Stimulated activated CD4-positive, alpha-beta T cell treated with anti-CD3 and anti-CD28 coated beads, Interleukin-2, amount 100 ng/mL, for 24 hours (primary cell): ENCODE results near the gene HSP90AB1.

Experiments used
- DNase-seq, 2 donors: peaks; one replicate each; pipeline ENCODE4 v3.0.0-alpha.2; 2020

HSP90AB1 gene

DNA sequence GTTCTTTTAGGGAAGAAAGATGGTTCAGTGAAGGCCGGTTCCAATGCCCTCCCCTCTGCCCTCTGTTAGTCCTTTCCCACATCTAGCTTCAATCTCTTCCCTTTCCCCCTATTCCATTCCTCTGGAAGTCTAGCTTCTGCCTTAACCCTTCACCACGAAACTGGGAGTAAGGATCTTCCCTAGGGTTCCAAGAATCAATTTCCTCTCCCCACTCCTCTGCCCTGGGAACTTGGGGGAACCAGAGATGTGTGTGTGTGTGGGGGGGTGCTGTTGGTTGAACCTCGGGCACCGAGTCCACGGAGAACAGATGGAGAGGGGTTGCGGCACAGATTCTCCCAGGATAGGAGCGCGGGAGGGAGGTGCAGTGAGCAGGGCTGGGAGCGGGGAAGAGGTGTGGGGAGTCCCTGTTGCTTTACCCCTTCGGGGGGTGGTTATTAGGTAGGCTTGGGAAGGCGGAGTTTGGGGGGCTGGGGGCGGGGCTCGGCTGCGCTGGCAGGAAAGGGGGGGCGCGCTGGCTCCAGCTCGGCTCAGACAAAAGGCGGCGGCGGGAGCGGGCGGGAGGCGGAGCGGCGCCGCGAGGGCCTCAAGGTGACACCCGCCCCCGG is 23.1 kb downstream of the HSP90AB1 start, which contains the start of gene TMEM151B:
TSS of gene TMEM151B (plus strand) at position 530 of the 605 bp plus-strand sequence. CDS start 293 bp downstream, outside the sequence.
- no peak for DNase-seq

- no peak for DNase-seq
Observed at GRCh38 chr6:44270526-44271405, 23.9 kb downstream of the HSP90AB1 start.

- no peak for DNase-seq
Observed at GRCh38 chr6:44271406-44271723, 24.5 kb downstream of the HSP90AB1 start.

DNA sequence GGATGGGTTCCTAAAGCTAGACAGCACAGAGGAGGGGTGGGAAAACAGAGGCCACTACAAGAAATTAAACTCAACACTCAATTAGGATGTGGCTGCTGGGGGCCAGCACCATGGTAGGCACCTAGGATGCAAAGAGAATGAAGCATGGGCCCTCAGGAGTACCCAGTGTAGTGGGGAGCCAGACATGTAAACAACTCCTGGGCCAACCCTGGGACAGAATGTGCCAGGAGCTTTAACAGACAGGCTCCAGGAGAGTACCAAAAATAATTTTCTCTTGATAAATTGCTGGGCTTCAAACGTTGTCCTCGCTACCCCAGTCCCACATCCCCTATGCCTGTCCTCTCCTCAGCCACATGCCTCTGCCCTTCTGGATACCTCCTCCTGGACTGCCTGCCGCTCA is 25.0 kb downstream of the HSP90AB1 start:
- DNase-seq: no peak

DNA sequence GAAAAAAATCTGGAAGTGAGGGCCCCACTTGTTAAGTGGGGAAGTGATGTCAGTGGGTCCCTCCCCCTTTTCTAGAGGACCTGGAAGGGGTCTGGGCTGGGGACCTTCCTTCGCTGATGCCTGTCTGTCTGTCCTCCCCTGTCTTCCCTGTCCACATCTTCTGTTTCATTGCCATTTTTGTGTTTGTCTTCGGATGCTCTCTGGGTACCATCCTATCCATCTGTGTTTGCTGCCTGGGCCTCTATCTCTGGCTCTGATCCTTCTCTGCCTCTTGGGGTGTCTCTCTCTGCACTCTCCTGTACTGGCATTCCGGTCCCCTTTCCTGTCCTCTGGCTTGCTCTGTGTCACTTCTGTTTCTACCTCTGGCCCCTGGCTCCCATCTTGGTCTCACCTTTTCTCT is 25.6 kb downstream of the HSP90AB1 start:
- DNase-seq: no peak

GRCh38 chr6:44272999-44273566 is 26.2 kb downstream of the HSP90AB1 start:
- no peak for DNase-seq

- no peak for DNase-seq
Observed at GRCh38 chr6:44273617-44274016, 26.7 kb downstream of the HSP90AB1 start.

- no peak for DNase-seq
Observed at GRCh38 chr6:44275271-44275748, 28.4 kb downstream of the HSP90AB1 start.

- peak in 1 of 2 donors; percentile 48 for DNase-seq
Observed at GRCh38 chr6:44275749-44276648, 29.1 kb downstream of the HSP90AB1 start.

- DNase-seq: no peak
Observed at GRCh38 chr6:44276667-44277640, 30.1 kb downstream of the HSP90AB1 start.

DNA sequence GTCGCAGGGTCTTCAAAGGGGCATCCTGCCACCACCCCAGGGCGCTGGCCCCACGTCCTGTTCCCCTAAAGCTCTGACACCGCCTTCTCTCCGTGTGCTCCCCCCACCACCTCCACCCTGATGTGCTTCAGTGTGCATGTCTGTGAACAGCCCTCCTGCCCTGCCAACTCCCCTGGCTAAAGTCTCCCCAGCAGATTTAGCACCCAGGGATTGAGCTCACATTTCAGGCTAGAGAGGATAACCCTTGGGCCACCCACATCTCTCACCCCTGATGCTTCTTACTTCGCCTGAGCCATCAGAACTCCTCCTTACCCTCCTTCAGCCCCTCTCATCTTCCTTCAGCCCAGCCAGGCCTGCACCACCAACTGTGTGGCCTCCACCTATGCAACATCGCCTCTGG is 30.9 kb downstream of the HSP90AB1 start:
- DNase-seq: no peak

GRCh38 chr6:44278315-44278714 is 31.4 kb downstream of the HSP90AB1 start:
- DNase-seq: no peak

DNA sequence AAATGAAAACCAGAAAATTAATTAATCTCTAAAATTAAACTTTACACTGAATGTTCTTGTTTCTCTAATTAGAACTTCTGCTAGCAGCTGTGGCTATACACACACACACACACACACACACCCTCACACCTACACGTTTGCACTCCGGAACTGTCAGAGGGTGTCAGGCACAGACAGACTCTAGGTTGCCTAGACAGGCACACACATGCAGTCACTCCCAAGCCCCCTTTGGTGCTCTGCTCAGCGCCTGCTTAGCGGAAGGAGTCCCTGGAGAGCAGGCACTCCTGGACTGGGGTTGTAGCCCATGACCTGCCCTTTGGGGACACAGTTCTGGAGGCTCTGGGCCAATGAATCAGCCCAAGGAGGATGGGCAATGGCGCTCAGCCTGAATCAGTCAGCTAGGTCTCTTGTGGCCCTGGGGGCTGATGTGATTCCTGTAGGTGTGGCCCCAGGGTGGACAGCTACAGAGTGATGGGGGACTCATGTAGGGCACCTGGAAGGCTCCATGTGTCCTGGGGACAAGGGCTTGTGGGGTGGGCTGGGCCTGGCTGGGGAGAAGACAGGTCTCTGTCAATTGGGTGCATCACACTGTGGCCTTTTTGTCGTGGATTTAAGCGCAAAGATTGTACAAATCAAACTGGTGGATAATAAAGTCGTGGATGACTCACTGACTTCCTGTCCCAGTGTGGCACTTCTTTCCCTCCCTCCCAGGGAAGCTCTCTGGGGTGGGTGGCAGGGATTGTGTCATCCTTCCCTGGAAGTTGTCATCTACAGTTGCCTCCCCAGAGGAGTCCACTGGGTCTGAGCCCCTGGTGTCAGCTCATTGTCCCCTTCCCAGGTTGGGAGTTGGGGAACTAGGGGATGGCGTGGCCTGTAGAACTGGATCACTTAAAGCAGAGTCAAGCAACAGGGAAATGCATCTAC is 32.1 kb downstream of the HSP90AB1 start:
- no peak for DNase-seq

DNA sequence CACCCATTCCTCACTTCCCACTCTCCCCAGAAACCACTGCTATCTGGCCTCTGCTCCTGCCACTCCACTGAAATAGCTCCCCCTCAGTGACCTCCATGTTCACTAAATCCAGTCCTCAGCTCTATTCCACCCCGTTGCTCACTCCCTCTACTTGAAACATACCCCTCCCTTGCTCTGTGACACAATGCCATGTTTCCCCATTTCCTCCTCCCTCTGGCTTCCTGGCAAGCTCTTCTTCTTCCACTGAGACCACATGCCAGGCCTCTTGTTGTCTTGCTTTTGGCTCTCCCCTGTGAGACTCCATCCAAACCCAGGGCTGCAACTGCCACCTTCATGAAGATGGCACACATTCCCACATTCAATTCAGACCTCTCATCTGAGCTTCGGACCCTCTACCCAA is 37.2 kb downstream of the HSP90AB1 start:
- DNase-seq: no peak

GRCh38 chr6:44284867-44285266 is 38.0 kb downstream of the HSP90AB1 start:
- DNase-seq: no peak

DNA sequence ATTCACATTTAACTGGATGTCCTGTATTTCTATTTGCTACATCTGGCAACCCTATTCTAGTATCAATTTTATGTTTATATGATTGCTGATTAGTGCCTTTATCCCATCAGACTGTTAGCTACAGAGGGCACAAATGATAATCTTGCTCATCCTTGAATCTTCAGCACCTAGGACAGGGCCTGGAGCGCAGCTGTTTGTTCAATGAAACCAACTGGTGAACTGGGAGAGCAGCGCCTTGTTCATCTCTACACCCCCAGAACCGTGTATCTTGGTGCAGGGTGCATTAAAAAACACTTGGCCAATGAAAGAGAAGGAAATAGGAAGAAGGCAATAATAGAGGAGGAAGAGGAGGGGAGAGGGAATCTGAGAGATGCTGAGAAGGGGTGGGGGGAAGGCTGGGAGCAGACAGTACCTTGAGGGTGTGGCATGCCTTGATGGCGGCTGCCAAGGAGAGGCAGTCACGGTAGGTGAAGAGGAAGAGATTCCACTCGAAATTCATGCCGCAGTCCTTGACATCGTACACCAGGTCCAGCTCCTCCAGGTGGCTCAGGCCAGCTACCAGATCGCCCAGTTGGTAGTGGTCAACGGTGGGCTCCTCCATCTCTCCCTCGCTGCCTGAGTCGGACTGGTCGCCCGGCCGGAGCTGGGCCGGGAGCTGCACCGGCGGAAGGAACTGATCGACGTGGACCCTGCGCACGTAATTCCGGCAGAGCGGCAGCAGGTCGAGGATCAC is 38.8 kb downstream of the HSP90AB1 start:
- no peak for DNase-seq

GRCh38 chr6:44286285-44286565 is 39.3 kb downstream of the HSP90AB1 start:
- DNase-seq: no peak

GRCh38 chr6:44286747-44287146 is 39.8 kb downstream of the HSP90AB1 start:
- no peak for DNase-seq

DNA sequence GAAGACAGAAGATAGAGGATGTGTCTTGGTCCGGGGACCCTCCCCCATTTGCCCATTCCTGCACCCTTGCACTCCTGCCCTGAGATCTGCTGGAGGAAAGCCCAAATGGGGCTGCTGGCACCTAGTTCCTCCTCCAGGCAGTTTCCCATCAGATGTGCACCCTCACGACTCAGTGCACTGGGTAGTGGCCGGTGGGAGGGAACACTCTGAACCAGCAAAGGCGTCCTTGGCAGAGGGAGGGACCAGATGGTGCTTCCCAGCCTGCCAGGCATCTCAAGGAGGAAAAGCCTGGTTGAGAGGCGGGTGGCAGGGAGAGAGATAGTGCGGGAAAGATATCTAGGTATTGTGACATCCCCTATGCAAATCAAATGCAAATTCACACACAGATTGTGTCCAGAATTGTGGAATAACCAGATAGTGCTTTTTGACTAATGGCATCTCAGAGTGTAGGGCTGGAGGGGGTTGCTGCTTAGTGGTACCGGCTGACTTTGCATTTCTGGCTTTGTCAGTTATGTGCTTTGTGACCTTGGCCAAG is 42.9 kb downstream of the HSP90AB1 start:
- DNase-seq: no peak

- DNase-seq: no peak
Observed at GRCh38 chr6:44291841-44292240, 44.9 kb downstream of the HSP90AB1 start.
